Ovary (tissue), 9 donors: ENCODE results near the gene EBF4. TPM values are rescaled to one million over a fixed set of nuclear protein-coding genes. Genes with fewer than 3 reads are reported as not detected.

Experiments
- DNase-seq, 5 donors: peaks; one replicate each; pipeline ENCODE4 v3.0.0-alpha.2; 2019 to 2020
- H3K27ac ChIP-seq, 2 donors: fragments of 200-600 bp; one replicate each; pipeline versions ENCODE4 v1.5.1 to v1.8.0; 2019 to 2022
- H3K27me3 ChIP-seq: fragments of 200-600 bp; one replicate; pipeline ENCODE4 v1.8.0; 2022
- H3K36me3 ChIP-seq: fragments of 200-600 bp; sonication (generic); one replicate; pipeline ENCODE4 v1.5.1; 2019
- H3K4me1 ChIP-seq: one replicate; pipeline ENCODE4 v1.8.1; 2013; ENCODE audit warnings: mild to moderate bottlenecking, moderate library complexity; ENCODE audit not compliant: insufficient read depth
- H3K4me3 ChIP-seq: fragments of 200-600 bp; sonication (generic); one replicate; pipeline ENCODE4 v1.5.1; 2017
- H3K9me3 ChIP-seq, 2 donors: fragments of 200-600 bp in 1 of 2; sonication (generic) in 1 of 2; one replicate each; pipeline versions ENCODE4 v1.5.1 to v1.8.1; 2013 to 2019; ENCODE audit warnings: mild to moderate bottlenecking in 1 of 2, moderate library complexity in 1 of 2
- CTCF ChIP-seq, 3 donors: fragments of 450-650 bp in 2 of 3; fragments of 200-600 bp in 1 of 3; IDR thresholded peaks; one replicate each; pipeline versions ENCODE4 v1.5.1 to v1.8.0; 2016 to 2022; ENCODE audit warnings: antibody characterized with exemption in 3 of 3, mild to moderate bottlenecking in 1 of 3
- EP300 ChIP-seq: sonication (generic); formaldehyde crosslinking; IDR thresholded peaks from one replicate; pipeline ENCODE4 v1.6.1; 2017; ENCODE audit warnings: antibody characterized with exemption
- POLR2A ChIP-seq: fragments of 450-650 bp; IDR thresholded peaks from one replicate; pipeline ENCODE4 v1.6.1; 2017; ENCODE audit warnings: antibody characterized with exemption, mild to moderate bottlenecking, moderate library complexity
- WGBS, 3 donors: extraction: QIAGEN DNeasy Blood & Tissue Kit in 1 of 3; methylation state at CpG; one replicate each; pipeline versions ENCODE4 v1.1.5 to v1.1.7; 2013 to 2017; 5-methylcytosine and 5-hydroxymethylcytosine counted together
- intact Hi-C, 4 donors: fragments of 100-400 bp; cut with DNase I; formaldehyde crosslinking; loops; one replicate each; pipeline versions ENCODE4 v1.11.0 to v1.15.1; 2022 to 2023
- polyA plus RNA-seq, 2 donors: library from polyadenylated mRNA; stranded (reverse); fragments of 200-250 nt in 1 of 2; fragments of 350-450 nt in 1 of 2; fragmentation: Illumina TruSeq in 1 of 2; extraction: RNeasy Lipid Tissue Mini Kit (QIAGEN cat#74804) in 1 of 2; gene quantifications; one replicate each; pipeline ENCODE4 v1.2.3, GENCODE V29; 2013 to 2014
- total RNA-seq, 7 donors: library from RNA; depleted of rRNA in 2 of 7; stranded (reverse); fragments of >200 nt in 2 of 7; fragmentation: NEBNext Ultra II Directional in 3 of 7; extraction: Animal tissue kit (Norgen Biotek cat#: 25700) in 3 of 7; gene quantifications; one replicate each; pipeline versions ENCODE4 v1.1.0 to v1.2.4, GENCODE V29; 2016 to 2023
- donor health status: DM: no; HTN: no; CAD: no; lungs with moderate emphysema.
- donor health status: DM: no; HTN: no; CAD: no.
- donor health status: Bipolar disorder and iron deficiency.
- donor health status: DM: yes; HTN: yes; CAD: no.
- donor health status: DM: no; HTN: no; CAD: no.
- donor health status: DM: yes; HTN: yes; CAD: no.

EBF4 gene
- total and polyA plus RNA-seq, 9 donors: 9.4 to 67.7 (median 36.2) TPM

GRCh38 chr20:2750491-2751251, 58.1 kb downstream of the EBF4 start:
- TF ChIP-seq POLR2A (peak; percentile 9), EP300 (no peak)
- peak overlapping the region in 1 of 2 donors; percentile 90 for H3K27ac ChIP-seq
- peak; percentile 56 to 74 (median 65) for DNase-seq
- H3K27me3 ChIP-seq: no peaks in the 10 kb centered on the region
- H3K9me3 ChIP-seq: no peaks in the 10 kb centered on the region
- WGBS, 3 donors: 27 to 31% (median 29%) methylated on average over 34 of the region's 34 CpGs
- H3K4me3 ChIP-seq: peak overlapping the region; percentile 46
- peaks cover 2% of the 10 kb centered on the region for H3K4me1 ChIP-seq
- H3K36me3 ChIP-seq: no peaks in the 10 kb centered on the region
- intact Hi-C loops: loop anchor here in 3 of 4 donors (5.0 to 10.0 kb wide), 4 partner anchors 53 to 228 kb away; partner anchors contain the start of genes C20orf141 (in 1 of the 3), EBF4 (in 1 of the 3) and TMEM239 (in 1 of the 3)

DNA sequence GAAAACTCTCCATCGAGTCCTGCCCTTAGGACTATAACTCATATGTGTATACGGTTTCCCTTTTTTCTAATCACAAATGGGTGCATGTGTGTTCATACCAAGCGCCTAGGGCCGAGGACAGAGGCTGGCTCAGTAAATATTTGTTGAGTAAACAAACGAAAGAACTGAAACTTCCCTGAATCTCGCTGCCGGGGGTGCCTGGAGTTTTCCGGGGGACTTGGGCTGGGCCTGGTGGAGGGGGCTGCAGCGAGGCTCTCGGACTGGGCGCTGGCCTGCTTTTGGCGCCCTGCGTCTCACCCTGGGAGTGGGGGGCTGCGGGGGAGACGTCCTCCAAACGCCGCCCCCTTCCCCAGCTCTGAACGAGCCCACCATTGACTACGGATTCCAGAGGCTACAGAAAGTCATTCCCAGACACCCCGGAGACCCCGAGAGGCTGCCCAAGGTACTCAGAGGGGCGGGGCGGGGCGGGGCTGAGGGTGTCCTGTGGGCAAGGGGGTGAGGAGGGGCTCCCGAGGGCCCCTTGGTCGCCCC, 58.8 kb downstream of the EBF4 start:
- Histone ChIP-seq H3K4me3 (peak overlapping the region; percentile 46), H3K9me3 (no peaks in the 10 kb centered on the region), H3K36me3 (no peaks in the 10 kb centered on the region), H3K27ac (peak overlapping the region; percentile 56 to 90), H3K4me1 (peaks cover 2% of the 10 kb centered on the region), H3K27me3 (no peaks in the 10 kb centered on the region)
- TF ChIP-seq CTCF (IDR thresholded peaks at IDR 0.05) (no peak), EP300 (no peak)
- 2 to 3% (median 3%) methylated on average over 22 to 26 of the region's 26 CpGs for WGBS, 3 donors
- peak in 2 of 5 donors; percentile 20 to 42 for DNase-seq
- intact Hi-C loops: loop anchor here in 3 of 4 donors (5.0 to 10.0 kb wide), 4 partner anchors 54 to 229 kb away; partner anchors contain the start of genes C20orf141 (in 1 of the 3), EBF4 (in 1 of the 3) and TMEM239 (in 1 of the 3)

DNA sequence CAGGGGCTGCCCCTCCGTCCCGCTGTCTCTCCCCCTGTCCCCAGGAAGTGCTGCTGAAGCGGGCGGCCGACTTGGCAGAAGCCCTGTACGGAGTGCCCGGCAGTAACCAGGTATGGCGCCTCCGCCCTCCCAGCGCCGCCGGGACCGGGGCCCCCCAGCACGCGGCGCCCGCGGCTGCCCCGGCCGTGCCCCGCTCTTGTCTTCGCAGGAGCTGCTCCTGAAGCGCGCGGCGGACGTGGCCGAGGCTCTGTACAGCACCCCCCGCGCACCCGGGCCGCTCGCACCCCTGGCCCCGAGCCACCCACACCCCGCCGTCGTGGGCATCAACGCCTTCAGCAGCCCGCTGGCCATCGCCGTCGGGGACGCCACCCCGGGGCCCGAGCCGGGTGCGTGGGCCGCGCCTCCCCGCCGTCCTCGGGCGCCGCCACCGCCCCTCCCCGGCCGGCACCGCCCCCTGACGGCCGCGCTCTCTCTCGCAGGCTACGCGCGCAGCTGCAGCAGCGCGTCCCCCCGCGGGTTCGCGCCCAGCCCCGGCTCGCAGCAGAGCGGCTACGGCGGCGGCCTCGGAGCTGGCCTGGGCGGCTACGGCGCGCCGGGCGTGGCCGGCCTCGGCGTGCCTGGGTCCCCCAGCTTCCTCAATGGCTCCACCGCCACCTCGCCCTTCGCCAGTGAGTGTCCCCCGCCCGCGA, 59.4 kb downstream of the EBF4 start:
- peak; percentile 44 to 78 (median 64) for DNase-seq
- Histone ChIP-seq H3K27ac (peak overlapping the region; percentile 56 to 90), H3K4me3 (peak overlapping the region; percentile 46), H3K36me3 (no peaks in the 10 kb centered on the region), H3K4me1 (peaks cover 2% of the 10 kb centered on the region), H3K27me3 (no peaks in the 10 kb centered on the region), H3K9me3 (no peaks in the 10 kb centered on the region)
- TF ChIP-seq POLR2A (no peak), CTCF (IDR thresholded peaks at IDR 0.05) (peak in 2 of 3 donors; percentile 45 to 49)
- 1 to 7% (median 2%) methylated on average over 33 to 93 of the region's 93 CpGs for WGBS, 3 donors
- intact Hi-C loops: loop anchor here in 3 of 4 donors (5.0 to 10.0 kb wide), 4 partner anchors 55 to 230 kb away; partner anchors contain the start of genes C20orf141 (in 1 of the 3), EBF4 (in 1 of the 3) and TMEM239 (in 1 of the 3)

- WGBS, 3 donors: 11 to 13% (median 13%) methylated on average over 46 to 47 of the region's 47 CpGs
- Histone ChIP-seq H3K4me1 (peaks cover 2% of the 10 kb centered on the region), H3K4me3 (peak overlapping the region; percentile 46), H3K27ac (peak overlapping the region; percentile 56 to 90), H3K36me3 (no peaks in the 10 kb centered on the region), H3K9me3 (no peaks in the 10 kb centered on the region), H3K27me3 (no peaks in the 10 kb centered on the region)
- DNase-seq: peak; percentile 44 to 71 (median 64)
- TF ChIP-seq CTCF (IDR thresholded peaks at IDR 0.05) (peak; percentile 37 to 55 (median 53)), POLR2A (no peak)
- intact Hi-C loops: loop anchor here in 3 of 4 donors (5.0 to 10.0 kb wide), 4 partner anchors 56 to 231 kb away; partner anchors contain the start of genes C20orf141 (in 1 of the 3), EBF4 (in 1 of the 3) and TMEM239 (in 1 of the 3)
These were observed 60.2 kb downstream of the EBF4 start for GRCh38 chr20:2752567-2753460.
